Stimulated activated naive CD4-positive, alpha-beta T cell (primary cell): ENCODE measurements around the gene VPS9D1.
A peak's percentile ranks its signal among the peaks of the same experiment; 100 is the strongest.

ENCODE experiments used
- DNase-seq, 6 experiments: peaks; one replicate each; lab custom pipeline; 2025; lab: John Stamatoyannopoulos, UW

Gene VPS9D1

GRCh38 chr16:89732142-89732917, 11.6 kb upstream of the VPS9D1 start:
- DNase-seq: no peak

GRCh38 chr16:89730610-89731234, 10.0 kb upstream of the VPS9D1 start:
- no peak for DNase-seq

- no peak for DNase-seq
Measured at GRCh38 chr16:89729863-89730593, 9.3 kb upstream of the VPS9D1 start.

GRCh38 chr16:89729293-89729692, 8.6 kb upstream of the VPS9D1 start:
- no peak for DNase-seq

- no peak for DNase-seq
Measured at GRCh38 chr16:89727406-89728120, 6.9 kb upstream of the VPS9D1 start.

GRCh38 chr16:89723279-89724250, 2.9 kb upstream of the VPS9D1 start:
- DNase-seq: peak; percentile 54 to 88 (median 73)

- DNase-seq: peak; percentile 57 to 88 (median 68)
Measured at GRCh38 chr16:89722392-89723278, 1.9 kb upstream of the VPS9D1 start.

- DNase-seq: peak; percentile 80 to 92 (median 88)
Measured at GRCh38 chr16:89721546-89722391, 1.1 kb upstream of the VPS9D1 start.

- DNase-seq: peak in 1 of 6 experiments; percentile 47
Measured at GRCh38 chr16:89720551-89720812, 216 bp downstream of the VPS9D1 start.

- no peak for DNase-seq
Measured at GRCh38 chr16:89717688-89718505, 2.8 kb downstream of the VPS9D1 start.

GRCh38 chr16:89716916-89717687, 3.6 kb downstream of the VPS9D1 start:
- no peak for DNase-seq

- no peak for DNase-seq
Measured at GRCh38 chr16:89716493-89716892, 4.2 kb downstream of the VPS9D1 start.

- DNase-seq: no peak
Measured at GRCh38 chr16:89712274-89712781, 8.4 kb downstream of the VPS9D1 start.

- DNase-seq: peak; percentile 20 to 77 (median 70)
Measured at GRCh38 chr16:89711601-89712273, 9.0 kb downstream of the VPS9D1 start.

- no peak for DNase-seq
Measured at GRCh38 chr16:89710709-89711564, 9.8 kb downstream of the VPS9D1 start.
